GM18519 (cell line): ENCODE results near the gene NMT2.

ENCODE experiments used
- ATAC-seq: cut with Tn5 transposase; IDR thresholded peaks from one replicate; pipeline ENCODE4 v1.9.1; 2021; ENCODE audit warnings: mild to moderate bottlenecking, moderate library complexity; ENCODE audit not compliant: unreplicated experiment, low FRiP score

The NMT2 gene

GRCh38 chr10:15103513-15103912 lies 65.0 kb downstream of the NMT2 start:
- ATAC-seq = no peak

GRCh38 chr10:15099886-15100285 lies 68.6 kb downstream of the NMT2 start:
- no peak for ATAC-seq

- ATAC-seq = peak; percentile 71
Measured at GRCh38 chr10:15097011-15097812, 71.3 kb downstream of the NMT2 start, which contains the start of gene RPP38. RPP38 (plus strand) TSS chr10:15097355; CDS start chr10:15103315, 5,960 bp downstream.

- ATAC-seq = no peak
Measured at GRCh38 chr10:15096661-15097010, 71.9 kb downstream of the NMT2 start.

- no peak for ATAC-seq
Measured at GRCh38 chr10:15092855-15093408, 75.6 kb downstream of the NMT2 start.

- ATAC-seq = no peak
Measured at GRCh38 chr10:15091418-15091817, 77.1 kb downstream of the NMT2 start.

- peak; percentile 94 for ATAC-seq
Measured at GRCh38 chr10:15088428-15089261, 79.8 kb downstream of the NMT2 start, which contains the start of gene ACBD7. ACBD7 (minus strand) TSS chr10:15088776; CDS start chr10:15088728, 48 bp downstream.

GRCh38 chr10:15084502-15084922 lies 84.0 kb downstream of the NMT2 start:
- no peak for ATAC-seq

GRCh38 chr10:15083674-15084501 lies 84.6 kb downstream of the NMT2 start:
- ATAC-seq = no peak

- no peak for ATAC-seq
Measured at GRCh38 chr10:15075421-15075820, 93.1 kb downstream of the NMT2 start.

GRCh38 chr10:15072358-15072757 lies 96.1 kb downstream of the NMT2 start:
- ATAC-seq = no peak

- no peak for ATAC-seq
Measured at GRCh38 chr10:15069230-15069629, 99.3 kb downstream of the NMT2 start.

GRCh38 chr10:15068802-15069201 lies 99.7 kb downstream of the NMT2 start:
- ATAC-seq = no peak

- no peak for ATAC-seq
Measured at GRCh38 chr10:15067154-15067553, 101.3 kb downstream of the NMT2 start.

GRCh38 chr10:15060638-15061037 lies 107.9 kb downstream of the NMT2 start:
- ATAC-seq = no peak

GRCh38 chr10:15059914-15060313 lies 108.6 kb downstream of the NMT2 start:
- ATAC-seq = no peak

GRCh38 chr10:15058689-15059088 lies 109.8 kb downstream of the NMT2 start:
- no peak for ATAC-seq
